ENCODE measurements around the gene U2AF1L4.
A peak's percentile ranks its signal among the peaks of the same experiment; 100 is the strongest.

U2AF1L4 gene

DNA sequence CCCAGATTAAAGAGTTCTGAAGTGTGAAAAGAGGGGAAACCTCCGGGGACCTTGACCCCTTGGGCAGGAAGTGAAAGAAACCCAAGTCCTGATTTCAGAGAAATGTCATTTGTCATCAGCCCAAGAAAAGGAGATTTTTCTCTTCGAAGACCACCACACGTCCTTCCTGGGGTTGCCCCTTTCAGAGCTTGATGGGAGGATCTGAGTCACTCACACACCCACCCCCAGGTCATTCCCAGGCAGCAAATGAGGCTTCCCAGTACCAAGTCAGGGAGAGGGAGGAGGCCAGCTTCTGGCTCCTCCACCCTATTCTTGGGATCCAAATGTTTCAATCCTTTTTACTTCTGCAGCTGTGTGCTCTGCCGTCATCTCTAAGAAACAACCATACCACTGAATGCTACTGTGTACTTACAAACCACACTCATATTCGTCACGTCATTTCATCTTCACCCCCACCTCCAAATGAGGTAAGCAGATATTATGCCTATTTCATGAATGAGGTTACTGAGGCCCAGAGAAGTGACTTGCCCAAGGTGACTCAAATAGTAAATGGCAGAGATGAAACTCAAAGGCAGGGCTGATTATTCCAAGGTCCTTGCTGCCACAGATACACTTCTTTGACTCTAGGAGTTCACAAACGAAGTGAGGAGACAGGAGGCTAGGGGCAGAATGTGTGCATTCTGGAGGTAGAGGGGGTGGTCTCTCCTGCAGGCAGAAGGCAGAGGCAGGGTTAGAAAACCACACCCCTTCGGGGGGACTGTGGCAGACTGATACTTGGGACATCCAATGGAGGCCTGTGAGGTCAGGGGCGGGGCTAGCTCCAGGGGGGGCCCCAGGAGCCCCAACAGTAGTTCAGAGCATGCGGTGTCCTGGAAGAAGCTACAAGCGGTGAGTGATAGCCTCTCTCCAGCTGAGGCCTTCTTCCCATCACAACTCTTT lies 32.4 kb downstream of the U2AF1L4 start:
- DNase-seq (ENCODE audit: low spot score): no peak

DNA sequence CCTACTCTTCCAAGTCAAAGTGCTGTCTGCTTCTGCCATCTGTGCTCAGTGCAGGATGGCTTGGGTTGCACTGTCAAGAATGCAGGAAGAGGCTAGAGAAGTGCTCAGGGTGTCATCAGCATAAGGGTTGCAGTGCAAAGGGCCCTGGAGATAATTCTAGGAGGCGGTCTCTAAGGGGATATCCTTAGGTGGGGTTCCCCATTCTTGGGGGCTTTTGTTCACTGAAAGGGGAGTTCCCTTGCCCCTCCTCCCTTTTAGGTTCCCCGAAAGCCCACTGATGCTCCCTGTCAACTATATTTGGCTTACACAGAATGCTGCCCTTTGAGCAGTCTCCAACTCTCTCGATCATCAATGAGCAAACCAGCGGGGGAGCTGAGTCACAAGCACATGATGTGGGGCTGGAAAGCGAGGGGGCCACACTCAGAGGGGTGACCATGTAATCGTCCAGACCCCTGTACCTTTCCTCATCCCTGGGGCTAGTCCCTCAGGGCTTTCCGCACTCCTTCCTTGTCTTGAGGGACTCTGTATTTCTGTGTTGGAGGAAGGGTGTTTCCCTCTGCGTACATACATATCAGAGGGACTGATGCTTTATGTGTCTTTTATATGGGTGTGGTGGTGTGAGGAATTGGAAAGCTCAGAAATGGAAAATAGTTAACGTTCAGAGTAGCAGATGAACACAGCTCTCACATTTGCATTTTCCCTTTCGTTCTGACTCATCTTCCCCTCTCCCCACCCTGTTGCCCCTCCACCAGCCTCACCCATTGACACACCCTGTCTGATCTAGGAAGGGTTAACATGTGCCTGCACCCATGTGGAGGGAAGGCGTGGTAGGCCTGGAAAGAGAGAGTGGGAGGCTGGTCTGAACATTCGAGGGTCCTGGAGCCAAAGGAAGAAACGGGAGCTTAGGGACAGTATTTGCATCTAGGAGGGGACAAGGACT lies 34.2 kb downstream of the U2AF1L4 start:
- no peak for DNase-seq (ENCODE audit: low spot score)

DNA sequence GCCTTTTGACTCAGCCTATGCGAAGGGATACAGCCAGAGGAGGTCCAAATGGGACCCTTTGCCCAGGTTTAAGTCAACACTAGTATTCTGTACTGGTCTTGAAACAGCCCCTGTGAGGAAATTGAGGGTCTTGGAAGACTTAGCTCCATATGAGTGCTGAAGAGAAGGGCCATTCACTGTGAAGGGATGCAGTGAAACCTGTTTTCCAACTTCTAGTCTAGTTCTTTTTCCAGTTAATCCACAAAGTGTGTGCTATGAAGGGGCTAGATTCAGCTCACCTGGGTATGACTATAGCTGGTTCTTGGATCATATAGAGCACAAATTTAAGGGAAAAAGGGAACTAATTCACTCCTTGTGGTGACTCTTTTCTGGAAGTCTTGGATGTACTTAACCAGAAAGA lies 36.8 kb downstream of the U2AF1L4 start:
- DNase-seq (ENCODE audit: low spot score): no peak

DNA sequence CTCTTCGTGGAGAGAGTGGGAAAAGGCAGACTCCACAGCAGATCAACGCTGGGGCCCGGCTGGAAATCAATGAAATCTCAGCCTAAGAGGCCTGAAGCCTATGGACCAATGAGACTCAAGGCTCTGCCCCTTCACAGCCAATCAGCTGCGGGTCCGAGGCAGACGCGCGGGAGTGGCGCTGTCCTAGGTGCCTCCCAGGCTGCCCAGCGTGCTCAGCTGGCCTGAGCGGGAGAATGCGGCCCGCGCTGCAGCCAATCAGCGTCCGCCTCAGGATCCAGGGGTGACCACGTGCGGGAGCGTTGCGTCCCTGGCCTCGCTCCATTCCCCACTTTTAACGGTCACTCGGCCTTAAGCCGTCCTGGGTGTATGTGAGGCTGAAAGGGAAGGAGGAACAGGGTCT lies 41.0 kb downstream of the U2AF1L4 start, which contains the start of gene ZBTB32:
ZBTB32 (plus strand) TSS at position 341 of the 400 bp plus-strand sequence. CDS start 10,069 bp downstream, outside the sequence.
- peak; percentile 78 for DNase-seq (ENCODE audit: low spot score)

DNA sequence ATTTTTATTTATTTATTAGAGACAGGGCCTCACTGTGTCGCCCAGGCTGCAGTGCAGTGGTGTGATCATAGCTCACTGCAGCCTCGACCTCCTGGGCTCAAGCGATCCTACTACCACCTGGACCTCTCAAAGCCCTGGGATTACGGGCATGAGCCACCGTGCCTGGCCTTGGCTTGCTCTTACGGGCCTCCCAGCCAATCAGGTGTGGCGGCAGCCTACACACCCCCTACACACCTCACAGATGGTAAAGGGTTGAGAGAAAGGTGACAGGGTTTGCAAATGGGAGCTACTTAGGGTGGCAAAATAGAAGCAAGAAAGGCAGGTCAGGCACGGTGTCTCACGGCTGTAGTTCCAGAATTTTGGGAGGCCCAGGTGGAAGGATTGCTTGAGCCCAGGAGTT lies 41.9 kb downstream of the U2AF1L4 start:
- no peak for DNase-seq (ENCODE audit: low spot score)

DNA sequence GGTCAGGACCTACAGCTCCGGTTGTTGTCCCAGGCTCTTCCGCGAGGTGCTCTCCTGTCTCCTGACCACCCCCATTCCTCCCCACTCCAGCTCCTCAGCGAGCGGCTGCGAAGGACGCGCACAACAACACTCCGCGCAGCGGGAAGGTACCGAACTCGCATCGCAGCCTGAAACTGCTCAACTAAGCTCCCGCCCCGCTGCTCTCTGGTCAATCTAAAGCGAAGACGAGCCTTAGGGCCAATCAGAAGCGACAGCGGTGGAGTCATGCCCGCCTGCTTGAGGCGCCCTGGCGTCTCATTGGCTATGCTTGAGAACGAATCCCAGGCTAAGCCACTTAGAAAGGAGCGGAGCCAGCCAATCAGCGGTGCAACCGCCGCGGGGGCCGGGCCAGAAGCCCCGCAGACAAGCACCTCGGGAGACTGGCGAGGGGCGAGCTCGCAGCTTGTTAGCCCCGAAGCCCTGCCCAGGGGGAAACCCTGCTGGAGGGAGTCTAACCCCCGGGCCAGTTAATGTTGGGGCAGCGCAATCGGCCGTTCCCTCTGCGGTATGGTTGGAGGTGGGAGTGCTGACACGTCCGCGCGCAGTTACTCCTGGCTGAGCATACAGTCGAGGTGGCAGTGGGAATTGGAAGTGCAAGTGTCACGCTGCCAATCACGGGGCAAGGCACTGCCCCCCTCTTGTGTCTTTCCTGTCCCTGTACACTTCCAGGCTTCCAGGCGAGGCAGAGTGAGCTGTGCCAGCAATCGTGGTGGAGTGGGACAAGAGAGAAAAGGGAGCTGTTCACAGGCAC lies 42.8 kb downstream of the U2AF1L4 start:
- DNase-seq (ENCODE audit: low spot score): peak; percentile 98

DNA sequence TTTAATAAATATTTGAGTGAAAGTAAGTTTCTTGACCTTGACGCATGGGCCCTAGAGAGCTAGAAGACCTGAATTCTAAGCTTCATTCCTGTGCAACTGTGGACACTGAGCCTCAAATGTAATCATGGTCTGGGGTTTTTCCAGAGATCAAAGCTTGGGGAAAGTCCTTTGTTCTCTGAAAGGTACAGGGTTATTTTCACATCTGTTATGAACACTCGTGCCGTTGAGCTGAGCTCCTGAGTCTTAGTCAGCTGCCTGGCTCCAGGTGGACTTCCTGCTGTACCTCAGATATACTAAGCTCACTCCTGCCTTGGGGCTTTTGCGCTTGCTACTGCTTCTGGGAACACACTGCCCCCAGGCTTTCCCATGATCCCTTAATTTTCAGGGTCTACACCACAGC lies 48.4 kb downstream of the U2AF1L4 start:
- no peak for DNase-seq (ENCODE audit: low spot score)

DNA sequence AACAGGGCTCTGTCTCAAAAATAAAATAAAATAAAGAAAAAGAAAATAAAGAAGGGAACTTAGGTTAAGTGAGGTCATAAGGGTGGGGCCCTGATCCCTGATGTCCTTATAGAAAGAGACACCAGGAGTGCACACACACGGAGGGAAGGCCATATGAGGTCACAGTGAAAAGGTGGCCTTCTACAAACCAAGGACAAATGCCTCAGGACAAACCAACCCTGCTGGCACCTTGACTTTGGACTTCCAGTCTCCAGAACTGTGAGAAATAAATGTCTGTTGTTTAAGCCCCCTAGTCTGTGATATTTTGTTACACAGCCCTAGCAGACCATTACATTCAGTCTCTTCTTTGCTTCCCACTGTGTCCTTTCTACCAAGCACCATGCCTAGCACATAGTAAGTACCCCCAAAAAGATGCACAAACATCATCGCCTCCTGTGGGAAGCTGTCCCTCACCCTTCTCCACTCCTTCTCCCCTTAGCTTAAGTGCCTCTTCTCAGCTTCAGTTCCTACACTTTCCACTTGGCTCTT lies 49.3 kb downstream of the U2AF1L4 start:
- no peak for DNase-seq (ENCODE audit: low spot score)

DNA sequence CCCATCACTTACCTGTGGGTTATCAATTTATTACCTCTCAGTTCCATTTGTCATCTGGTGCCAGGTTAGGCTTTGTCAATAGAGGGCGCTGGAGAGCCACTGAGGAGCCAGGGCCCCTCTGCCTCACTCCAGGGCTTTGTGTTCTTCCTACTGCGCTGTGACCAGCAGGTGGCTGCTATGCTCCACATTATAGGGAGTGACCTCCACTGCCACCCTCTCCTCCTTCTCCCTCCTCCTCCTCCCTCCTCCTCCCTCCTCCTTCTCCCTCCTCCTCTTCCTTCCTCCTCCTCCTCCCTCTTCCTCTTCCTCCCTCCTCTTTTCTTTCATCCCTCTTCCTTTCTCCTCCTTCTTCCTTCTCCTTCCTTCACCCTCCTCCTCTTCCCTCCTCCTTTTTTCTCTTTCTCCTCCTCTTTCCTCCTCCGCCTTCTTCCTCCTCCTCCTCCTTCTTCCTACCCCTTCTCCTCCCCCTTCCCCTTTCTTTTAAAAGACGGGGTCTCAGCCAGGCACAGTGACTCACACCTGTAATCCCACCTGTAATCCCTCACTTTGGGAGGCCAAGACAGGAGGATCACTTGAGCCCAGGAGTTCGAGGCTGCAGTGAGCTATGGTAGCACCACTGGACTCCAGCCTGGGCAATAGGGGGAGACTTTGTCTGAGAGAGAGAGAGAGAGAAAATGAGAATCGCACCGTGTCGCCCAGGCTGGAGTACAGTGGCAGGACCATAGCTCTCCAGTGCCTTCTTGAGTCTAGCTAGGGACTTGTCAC lies 51.2 kb downstream of the U2AF1L4 start:
- DNase-seq (ENCODE audit: low spot score): peak; percentile 93

DNA sequence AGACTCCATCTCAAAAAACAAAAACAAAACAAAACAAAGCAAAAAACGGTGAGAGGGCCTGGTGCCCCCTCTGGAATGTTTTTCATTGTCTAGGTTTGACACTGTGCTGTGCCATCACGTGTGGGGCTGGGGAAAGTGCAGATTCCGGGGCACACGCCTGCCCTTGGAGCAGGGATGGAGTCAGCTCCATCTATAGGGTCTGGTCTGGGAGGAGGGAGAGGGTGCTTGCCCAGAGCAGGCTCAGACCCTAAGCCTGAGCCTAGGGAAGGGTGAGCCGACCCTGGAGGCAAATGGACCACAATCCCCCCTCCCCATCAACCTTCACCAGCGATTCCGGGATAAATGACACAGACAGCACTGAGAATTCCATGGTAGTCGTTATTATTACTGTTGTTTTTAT lies 51.8 kb downstream of the U2AF1L4 start:
- no peak for DNase-seq (ENCODE audit: low spot score)
